ENCODE results near the gene TUBB1.

The TUBB1 gene

DNA sequence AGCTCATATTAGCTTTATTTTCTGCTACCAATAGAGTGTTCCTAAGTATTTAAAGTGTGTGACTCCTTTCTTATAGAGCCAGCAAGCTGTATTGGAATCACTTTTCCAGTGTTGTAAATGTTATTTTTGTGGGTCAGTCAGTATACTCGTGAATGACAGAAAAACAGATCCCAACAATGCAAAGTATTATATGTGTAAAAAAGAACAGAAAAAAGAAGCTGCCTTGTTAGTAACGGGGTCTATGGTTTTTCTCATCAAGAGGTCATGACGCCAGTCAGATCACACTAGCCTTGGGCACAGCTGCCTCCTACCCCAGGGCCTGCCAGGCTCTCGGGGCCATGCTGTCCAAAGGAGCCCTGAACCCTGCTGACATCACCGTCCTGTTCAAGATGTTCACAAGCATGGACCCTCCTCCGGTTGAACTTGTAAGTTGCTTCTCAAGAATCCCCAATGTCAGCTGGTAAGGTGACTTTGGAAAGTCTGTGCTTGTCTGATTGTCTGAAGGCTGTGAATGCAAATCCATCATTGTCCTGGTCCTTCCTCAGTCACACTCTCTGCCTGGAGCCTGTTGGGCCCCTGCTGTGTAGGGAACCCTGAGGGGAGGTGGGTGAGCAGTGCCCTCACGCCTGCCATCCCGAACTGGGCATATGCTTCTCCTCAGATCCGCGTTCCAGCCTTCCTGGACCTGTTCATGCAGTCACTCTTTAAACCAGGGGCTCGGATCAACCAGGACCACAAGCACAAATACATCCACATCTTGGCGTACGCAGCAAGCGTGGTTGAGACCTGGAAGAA is 28.4 kb upstream of the TUBB1 start:
- no peak for DNase-seq

DNA sequence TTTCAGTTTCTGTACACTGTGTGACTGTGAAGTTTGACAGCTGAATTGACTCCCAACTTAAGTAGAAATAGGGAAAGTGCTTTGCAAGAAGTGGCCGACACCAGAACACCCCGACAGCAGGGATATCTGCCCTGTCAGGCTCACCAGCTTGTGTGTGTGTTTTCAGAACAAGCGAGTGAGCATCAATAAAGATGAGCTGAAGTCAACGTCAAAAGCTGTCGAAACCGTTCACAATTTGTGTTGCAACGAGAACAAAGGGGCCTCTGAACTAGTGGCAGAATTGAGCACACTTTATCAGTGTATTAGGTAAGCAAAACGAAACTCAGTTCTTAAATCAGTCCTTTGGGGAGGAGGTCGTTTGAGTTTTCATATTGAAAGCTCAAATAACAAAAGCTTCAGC is 27.5 kb upstream of the TUBB1 start:
- no peak for DNase-seq

DNA sequence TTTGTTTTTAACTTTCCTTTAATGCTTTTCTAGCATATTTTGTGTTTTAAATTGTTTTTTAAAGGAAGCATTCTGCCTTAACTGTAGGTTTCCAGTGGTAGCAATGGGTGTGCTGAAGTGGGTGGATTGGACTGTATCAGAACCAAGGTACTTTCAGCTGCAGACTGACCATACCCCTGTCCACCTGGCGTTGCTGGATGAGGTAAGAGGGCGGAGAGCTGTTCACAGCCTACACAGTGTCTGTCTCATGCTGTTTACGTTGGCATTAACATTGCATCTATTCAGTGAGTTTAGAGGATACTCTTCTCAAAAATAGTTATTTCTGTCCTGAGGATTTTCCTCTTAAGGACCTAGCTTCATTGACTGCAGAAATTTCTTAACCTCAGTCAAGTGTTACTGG is 26.3 kb upstream of the TUBB1 start:
- DNase-seq = no peak

DNA sequence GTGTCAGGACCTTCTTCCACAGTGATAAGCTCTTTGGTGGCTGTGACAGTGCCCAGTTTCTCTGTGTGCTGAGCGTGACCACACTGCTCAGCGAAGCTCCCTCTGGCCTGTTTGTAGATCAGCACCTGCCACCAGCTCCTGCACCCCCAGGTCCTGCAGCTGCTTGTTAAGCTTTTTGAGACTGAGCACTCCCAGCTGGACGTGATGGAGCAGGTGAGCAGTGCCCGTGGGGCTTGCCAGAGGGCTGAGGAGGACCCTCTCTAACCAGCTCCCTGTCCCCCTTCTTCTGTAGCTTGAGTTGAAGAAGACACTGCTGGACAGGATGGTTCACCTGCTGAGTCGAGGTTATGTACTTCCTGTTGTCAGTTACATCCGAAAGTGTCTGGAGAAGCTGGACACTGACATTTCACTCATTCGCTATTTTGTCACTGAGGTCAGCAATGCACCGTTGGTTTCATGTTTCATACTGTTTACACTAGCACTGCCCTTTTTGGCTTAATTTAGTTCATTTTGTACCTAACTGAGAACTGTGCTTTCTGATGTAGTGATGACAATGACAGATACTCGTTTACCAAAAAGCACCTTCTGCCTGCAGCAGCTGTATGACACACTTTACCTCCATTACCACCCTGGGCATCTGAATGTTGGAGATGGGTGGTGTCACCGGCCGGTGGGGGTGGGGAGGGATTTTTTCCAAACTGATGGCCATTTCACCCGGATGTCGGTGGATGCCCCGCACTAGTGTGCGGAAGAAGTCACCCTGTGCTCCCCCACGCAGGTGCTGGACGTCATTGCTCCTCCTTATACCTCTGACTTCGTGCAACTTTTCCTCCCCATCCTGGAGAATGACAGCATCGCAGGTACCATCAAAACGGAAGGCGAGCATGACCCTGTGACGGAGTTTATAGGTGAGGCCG is 25.6 kb upstream of the TUBB1 start:
- no peak for DNase-seq

DNA sequence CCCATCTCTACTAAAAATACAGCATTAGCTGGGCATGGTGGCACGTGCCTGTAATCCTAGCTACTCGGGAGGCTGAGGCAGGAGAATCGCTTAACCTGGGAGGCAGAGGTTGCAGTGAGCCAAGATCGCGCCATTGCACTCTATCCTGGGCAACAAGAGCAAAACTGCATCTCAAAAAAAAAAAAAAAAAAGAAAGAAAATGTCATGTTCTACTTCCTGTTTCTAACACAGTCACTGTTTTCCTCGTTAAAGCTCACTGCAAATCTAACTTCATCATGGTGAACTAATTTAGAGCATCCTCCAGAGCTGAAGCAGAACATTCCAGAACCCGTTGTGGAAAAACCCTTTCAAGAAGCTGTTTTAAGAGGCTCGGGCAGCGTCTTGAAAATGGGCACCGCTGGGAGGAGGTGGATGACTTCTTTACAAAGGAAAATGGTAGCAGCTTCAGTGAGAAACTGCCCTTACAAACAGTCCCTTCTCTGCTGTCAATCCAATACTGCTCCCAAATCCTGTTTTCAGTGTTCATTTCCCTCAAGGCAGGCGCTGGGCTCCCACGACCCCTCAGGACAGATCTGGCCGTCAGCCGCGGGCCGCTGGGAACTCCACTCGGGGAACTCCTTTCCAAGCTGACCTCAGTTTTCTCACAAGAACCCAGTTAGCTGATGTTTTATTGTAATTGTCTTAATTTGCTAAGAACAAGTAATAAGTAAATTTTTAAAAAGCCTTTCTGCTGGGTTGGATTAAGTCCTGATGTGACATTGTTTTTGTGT is 24.7 kb upstream of the TUBB1 start:
- DNase-seq = no peak

DNA sequence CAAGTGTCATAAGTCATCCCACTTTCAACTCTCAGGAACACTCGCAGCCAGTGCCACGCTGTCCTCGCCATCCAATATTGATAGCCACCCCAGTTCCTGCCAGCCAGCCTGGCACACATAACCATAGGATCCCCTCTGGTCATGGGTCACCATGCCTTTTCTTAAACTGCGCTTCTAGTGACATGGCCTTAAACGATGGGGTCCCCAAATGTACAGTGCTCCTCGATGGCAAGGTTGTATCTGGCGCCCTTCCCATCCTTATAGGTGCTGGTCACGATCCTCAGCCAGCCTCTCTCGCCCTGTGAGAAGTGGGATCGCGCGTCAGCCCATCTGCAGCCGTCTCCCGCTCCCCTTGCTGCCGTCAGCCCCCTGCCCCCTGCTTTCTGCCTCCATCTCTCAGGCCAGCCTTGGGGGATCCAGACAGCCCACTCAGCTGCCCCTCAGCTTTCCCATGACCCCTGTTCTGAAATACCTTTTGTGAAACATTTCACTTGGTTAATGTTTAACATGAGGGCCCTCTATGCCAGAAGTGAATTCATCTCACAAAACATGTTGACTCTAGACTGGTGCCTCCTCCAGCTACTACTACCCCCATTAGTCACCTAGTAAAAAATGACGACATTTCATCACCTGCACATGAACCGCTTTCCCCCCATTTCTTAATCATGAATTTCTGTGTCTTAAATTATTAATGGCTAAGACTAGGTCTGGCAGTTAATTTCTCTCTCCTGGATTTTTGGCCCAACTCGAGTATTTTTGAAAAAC is 23.6 kb upstream of the TUBB1 start:
- DNase-seq = no peak

DNA sequence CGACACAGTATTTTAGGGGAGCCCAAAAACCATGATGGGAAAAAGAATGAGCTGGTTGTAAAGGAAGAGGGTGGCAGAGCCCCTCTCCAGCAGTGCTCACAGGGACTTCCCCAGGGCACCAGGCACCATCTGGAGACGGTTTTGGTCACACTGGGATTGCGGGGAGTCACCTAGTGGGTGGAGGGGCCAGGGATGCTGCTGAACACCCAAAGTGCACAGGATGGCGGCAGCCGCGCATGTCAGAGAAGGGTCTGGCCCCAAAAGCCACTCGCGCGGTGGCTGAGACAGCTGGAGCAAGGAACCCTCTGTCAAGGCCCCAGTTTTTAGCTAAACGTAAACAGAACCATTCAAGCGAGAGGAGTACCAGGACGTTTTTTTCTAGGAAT is 23.0 kb upstream of the TUBB1 start:
- DNase-seq = no peak

DNA sequence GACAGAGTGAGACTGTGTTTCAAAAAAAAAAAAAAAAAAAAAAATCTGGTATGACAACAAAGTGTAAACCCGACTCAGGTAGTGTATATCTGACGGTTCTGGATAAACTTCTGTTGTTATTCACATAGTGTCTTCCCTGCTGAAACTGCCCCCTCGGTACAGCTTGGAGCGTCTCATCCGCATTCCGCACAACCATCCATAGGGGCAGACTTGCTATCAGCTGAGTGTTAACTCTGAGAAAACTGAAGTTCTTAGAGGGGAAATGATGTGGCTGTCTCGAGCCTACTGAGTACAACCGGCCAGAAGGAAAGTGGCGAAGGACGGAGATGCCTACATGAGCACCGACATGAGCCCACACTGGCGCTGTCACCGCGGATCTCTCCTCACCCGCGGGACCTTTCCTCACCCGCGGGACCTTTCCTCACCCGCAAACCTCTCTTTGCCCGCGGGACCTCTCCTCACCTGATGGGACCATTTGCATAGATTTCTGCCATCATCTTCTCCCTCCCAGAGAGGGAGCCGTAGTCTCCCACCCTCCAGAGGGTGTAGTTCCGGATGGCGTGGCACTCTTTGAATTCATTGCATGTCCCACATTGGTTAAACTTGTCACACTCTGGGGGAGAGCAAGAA is 22.0 kb upstream of the TUBB1 start:
- no peak for DNase-seq

DNA sequence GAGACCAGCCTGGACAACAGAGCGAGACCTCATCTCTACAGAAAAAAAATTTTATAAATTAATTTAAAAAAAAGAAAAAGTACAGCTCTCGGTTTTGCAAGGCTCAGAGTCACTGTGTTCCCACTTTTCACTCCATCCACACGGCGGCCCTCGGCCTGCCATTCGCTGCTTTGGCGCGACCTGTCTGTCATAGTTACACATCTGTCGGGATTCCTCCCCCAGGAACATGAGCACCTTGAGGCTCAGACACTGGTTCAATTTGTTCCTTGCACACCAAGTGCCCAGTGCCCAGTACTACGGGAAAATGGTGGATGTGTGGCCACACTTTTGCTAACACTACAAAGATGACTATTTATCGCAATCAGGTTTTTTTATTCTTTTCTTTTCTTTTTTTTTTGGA is 20.6 kb upstream of the TUBB1 start:
- DNase-seq = no peak

DNA sequence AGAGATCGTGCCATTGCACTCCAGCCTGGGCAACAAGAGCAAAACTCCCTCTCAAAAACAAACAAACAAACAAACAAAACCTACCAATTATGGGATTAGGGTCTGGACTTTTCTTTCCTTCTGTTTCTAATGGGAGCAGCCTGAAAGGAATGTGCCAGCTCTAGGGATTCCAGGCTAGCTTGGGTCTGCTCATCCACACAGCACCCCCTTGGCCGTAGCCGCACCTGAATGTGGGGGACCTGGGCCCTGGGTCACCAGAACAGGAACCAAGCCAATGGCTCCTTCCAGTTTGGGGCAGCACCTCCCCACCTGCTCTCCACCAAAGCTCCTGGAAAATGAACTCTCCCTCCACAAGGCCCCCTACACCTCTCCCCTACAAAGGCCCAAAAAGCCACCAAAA is 18.9 kb upstream of the TUBB1 start:
- DNase-seq = no peak

DNA sequence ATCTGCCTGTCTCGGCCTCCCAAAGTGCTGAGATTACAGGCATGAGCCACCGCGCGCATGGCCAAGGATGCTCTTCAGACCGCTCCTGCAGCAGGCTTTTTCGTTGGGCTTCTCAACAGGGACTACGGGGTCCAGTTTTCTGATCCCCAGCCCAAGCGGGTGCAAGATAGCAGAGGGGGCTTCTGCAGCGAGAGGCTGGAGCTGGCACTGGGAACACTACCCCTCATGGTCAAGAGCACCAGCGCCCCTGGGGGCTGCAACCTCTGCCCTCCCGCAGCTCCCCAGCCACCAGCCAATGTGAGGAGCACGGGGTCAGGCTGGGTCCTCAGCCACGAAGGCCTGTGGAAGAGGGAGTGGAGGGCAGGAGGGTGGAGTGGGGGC is 18.2 kb upstream of the TUBB1 start:
- no peak for DNase-seq

DNA sequence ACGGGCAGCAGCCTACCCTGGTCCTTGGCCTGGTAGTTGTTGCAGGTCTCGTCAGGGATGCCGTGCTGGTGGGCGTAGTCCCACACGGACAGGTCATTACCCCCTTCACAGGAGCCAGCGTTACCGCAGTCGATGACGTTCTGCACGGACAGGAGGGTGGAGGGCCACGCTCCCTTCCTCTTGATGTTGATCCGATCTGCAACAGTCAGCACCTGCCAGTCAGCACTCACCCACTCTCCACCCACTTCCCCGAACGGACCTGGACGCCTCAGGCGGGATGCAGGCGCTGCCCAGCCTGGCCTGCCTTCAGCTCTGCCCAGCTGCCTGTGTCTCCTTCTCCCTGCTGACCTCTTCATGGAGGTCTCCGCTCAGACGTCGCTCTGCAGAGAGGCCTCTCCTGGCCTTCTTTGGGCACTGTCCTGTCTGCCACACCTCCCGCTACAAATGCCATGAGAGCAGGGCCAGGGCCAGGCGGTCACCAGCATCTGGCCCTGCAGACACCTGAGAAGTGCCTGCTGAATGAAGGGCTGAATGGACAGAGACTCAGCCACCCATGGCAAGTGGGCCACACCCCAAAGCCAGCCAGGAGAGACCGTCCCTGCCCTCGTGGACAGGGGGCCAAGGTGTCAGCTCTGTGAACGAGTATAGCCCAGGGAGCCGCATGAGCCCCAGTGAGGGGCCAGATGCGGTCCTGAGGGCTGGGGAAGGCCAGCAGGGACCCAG is 17.6 kb upstream of the TUBB1 start:
- no peak for DNase-seq

DNA sequence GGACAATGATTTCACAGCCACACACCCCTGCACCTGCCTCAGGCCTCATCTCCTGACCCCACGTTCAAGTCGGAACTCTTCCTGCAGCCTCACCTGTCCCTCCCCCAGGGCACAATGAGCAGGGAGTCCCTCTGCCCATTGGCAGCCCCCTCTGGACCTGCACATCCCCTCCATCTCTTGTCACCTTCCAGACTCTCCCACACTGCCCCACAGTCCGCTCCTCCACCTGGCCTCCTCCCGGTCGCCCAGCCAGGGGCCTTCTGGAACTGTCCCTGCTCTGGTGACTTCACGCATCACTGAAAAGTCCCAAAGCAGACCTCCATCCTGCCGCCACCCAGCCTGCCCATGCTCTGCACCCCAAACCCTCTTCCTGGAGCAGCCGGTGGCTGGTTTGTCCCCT is 16.8 kb upstream of the TUBB1 start:
- no peak for DNase-seq

DNA sequence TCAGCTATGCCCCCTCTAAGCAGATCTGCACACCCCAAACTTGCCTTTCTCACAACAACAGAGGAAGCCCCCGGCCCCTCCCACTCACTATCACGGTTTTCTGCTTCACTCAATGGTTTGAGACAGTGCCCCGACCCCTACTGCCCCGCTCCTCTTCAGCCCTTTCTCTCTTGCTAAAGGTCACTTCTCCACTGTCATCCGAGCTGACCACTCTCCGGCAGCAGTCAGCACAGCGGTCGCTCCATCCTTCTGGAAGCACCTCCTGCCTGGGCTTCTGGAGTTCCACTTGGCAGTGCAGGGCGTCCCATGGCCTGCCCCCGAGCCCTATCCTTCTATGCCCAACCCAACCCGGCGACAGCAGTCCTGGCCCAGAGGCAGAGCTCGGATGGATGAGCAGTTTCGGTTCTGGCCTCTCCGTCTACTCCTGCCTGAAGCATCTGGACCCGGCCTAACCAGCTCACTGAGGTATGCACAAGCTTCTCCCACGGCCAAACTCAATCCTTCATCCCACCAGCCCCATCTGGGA is 16.3 kb upstream of the TUBB1 start:
- no peak for DNase-seq

DNA sequence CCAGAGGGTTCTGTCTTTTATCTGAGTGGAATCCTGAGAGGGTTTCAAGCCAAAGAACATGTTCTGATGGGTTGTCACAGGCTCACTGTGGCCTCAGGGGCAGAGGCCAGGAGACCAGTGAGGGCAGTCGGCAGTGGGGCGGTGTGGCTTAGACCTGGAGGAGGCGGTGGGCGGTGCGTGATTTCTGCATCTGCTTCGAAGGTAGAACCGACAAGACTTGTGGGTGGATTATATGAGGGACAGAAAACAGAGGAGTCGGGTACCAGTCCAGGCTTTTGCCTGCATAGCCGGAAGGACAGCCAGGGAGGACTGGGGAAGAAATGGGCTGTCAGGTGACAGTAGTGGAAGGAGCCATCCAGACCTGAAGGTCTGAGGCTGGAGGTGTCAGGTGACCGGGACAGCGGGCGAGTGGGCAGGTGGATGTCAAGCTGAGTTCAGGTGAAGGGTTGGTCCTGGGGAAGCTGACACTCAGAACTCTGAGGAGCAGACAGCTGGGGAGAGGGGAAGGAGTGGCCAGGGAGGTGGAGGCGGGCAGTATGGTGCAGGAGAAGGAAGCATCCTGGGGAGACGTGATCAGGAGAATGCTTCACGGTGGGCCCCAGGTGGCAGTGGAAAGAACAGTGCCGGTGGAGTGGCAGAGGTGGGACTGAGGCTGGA is 15.3 kb upstream of the TUBB1 start:
- DNase-seq = no peak

DNA sequence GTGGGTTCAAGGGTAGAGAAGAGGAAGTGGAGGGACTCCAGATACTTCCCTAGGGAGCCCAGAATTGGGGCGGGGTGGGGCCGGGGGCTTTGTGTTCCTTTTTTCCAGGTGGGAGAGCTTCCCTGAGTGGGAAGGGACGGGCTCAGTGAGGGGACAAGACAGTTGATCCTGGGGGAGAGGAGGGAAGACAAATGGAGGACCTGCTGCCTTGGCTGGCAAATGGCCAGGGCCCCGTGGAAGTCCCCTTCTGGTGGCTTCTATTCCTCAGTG is 14.8 kb upstream of the TUBB1 start:
- DNase-seq = no peak

DNA sequence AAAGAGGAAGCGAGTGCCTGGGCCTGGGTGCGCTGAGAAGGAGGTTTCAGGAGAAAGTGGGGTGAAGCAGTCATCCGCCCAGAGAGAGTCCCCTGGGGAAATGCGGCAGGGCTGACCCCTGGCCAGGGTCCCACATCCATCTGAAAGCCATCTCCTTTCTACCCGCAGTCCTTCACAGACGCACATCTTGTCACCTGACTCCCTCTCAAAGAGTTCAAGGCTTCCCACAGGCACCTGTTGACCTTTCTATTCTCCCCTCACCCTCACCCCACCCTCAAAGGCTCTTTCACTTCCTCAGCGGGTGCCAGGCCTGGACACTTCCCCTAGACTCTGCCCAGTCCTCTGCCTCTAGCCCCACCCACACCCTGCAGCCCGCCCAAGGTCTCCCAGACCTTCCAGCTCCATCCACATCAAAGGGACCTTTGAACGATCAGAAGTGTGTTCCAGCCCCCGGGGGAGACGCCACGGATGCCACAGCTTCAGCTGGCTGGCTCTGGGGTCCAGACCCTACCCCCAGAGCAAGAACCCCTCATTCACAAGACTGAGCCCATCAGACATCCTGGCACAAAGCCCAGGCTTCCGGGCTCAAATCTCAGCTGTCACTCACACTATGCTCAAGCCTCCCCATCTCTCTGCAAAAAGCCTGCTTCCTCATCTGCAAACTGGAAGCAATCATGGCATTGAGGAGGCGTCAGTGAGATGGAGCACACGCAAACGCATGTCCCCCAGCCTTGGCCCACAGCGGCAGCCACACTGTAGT is 14.3 kb upstream of the TUBB1 start:
- DNase-seq = no peak

DNA sequence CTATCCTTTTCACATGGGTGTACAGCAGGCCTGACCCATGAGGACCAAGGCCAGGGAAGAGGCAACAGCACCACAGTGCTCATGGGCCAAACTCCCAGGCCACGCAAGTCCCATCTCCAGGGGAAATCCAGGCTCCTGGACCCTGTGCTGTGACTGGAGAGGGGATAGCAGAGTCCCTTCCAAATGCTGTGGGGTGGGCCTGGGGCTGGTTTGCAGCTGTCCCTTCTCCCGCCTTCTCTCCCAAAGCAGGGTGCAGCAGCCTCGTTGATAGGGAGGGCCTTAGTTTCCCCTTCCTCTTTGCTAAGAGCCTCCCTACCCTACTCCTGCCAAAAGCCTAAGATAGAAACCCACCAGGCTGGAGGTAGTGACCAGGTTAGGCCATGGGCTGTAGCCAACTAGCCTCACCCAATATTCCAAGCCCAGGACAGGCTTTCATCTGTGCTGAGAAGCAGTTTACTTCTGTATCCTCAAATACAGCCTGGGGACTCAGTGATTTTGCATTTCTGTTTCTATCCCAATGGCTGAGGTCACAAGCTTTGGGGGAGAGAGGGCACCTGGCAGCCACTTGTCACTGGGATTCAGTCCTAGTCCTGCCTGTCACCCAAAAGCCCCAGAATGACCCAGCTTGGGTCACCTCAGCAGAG is 13.6 kb upstream of the TUBB1 start:
- DNase-seq = no peak

DNA sequence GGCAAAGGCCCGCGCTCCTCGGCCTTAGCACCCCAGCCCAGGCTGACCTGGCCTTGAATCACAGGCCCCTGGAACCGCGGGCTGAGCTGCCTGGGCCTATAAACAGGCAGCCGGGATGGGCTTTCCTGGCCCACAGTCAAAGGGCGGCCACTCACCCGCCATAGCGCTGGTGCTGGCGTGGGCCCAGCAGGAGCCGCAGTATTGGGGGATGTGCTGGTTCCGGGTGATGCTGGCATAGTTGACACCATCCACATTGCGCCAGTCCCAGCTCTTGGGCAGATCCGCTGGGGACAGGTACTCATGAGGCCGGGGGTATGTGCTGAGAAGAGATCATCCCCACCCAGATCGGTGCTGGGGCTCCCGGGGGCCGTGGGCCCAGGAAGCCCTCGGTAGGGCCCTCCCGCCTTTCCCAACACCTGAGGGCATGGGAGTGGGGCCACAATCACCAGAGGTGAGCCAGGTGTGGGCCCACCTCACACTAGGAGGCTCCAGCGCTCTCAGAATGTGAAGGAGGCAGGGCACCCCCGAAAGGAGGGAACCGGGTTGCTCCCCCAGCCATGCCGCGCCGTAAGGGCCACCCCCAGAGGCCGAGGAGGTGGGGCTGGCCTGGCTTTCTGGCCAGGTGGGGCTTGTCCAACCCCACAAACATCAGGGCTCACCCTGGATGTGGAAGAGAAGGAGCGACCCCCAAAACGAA is 12.9 kb upstream of the TUBB1 start:
- DNase-seq = no peak
